IMR-90 (cell line): ENCODE measurements around the gene EXOC6B. TPM values are rescaled to one million over a fixed set of nuclear protein-coding genes. Genes with fewer than 3 reads are reported as not detected.

ENCODE experiments used
- ATAC-seq: fragments of 200-7000 bp; cut with Tn5 transposase; 2 replicates; pipeline ENCODE4 v1.9.1; 2020; ENCODE audit warnings: low read depth, mild to moderate bottlenecking, moderate library complexity
- BruUV-seq: library from RNA; stranded (reverse); fragments of 400-500 nt; replicated peaks from 2 replicates; lab custom pipeline; 2021; lab: Mats Ljungman, UMichigan
- CTCF ChIA-PET: fragments of 300-600 bp; formaldehyde crosslinking; extraction: SDS; loops from one replicate; lab custom pipeline; 2021; ENCODE audit warnings: antibody characterized with exemption; lab: Yijun Ruan, JAX
- POLR2A ChIA-PET: fragments of 300-600 bp; sonication (Branson Sonifier 250); formaldehyde crosslinking; loops from one replicate; lab custom pipeline; 2022; ENCODE audit warnings: antibody characterized with exemption; ENCODE audit not compliant: unreplicated experiment; lab: Charles Lee
- DNase-seq: peaks from one replicate; pipeline ENCODE4 v3.0.0; 2013
- H2AFZ ChIP-seq: replicated peaks from 2 replicates; pipeline ENCODE3; 2013; ENCODE audit warnings: low read length, mild to moderate bottlenecking; ENCODE audit not compliant: poor library complexity
- H2AK5ac ChIP-seq: 2 replicates; pipeline ENCODE4 v1.6.1; 2013; ENCODE audit warnings: low read depth, low read length, inconsistent platforms
- H2AK9ac ChIP-seq: replicated peaks from 2 replicates; pipeline ENCODE3; 2013; ENCODE audit warnings: mild to moderate bottlenecking, low read depth, low read length, moderate library complexity; ENCODE audit not compliant: poor library complexity
- H2BK120ac ChIP-seq: 2 replicates; pipeline ENCODE4 v1.6.1; 2013; ENCODE audit warnings: low read depth, low read length, inconsistent platforms
- H2BK15ac ChIP-seq: 3 replicates; pipeline ENCODE4 v1.6.1; 2013; ENCODE audit warnings: low read depth, low read length, inconsistent platforms
- H2BK20ac ChIP-seq: 2 replicates; pipeline ENCODE4 v1.6.1; 2013; ENCODE audit warnings: low read depth, mild to moderate bottlenecking, inconsistent platforms, low read length, moderate library complexity
- H2BK5ac ChIP-seq: 2 replicates; pipeline ENCODE4 v1.6.1; 2013; ENCODE audit warnings: mild to moderate bottlenecking, low read depth, low read length, inconsistent platforms; ENCODE audit not compliant: poor library complexity, severe bottlenecking
- H3K14ac ChIP-seq: replicated peaks from 2 replicates; pipeline ENCODE4 v1.6.1; 2013; ENCODE audit warnings: low read depth, low read length, inconsistent platforms
- H3K18ac ChIP-seq: 2 replicates; pipeline ENCODE4 v1.6.1; 2013; ENCODE audit warnings: low read depth, low read length, control low read depth
- H3K23ac ChIP-seq: 2 replicates; pipeline ENCODE4 v1.6.1; 2013; ENCODE audit warnings: low read depth, low read length, inconsistent platforms
- H3K27ac ChIP-seq: 2 replicates; pipeline ENCODE4 v1.5.1; 2013; ENCODE audit warnings: mild to moderate bottlenecking, control low read depth, low read length; ENCODE audit not compliant: insufficient read depth
- H3K27me3 ChIP-seq: 2 replicates; pipeline ENCODE4 v1.6.1; 2013; ENCODE audit warnings: low read length; ENCODE audit not compliant: control insufficient read depth, insufficient read depth
- H3K36me3 ChIP-seq: 2 replicates; pipeline ENCODE4 v1.6.1; 2013; ENCODE audit warnings: low read length, mixed read lengths; ENCODE audit not compliant: control insufficient read depth, insufficient read depth
- H3K4ac ChIP-seq: 2 replicates; pipeline ENCODE4 v1.6.1; 2013; ENCODE audit warnings: low read depth, low read length, inconsistent platforms
- H3K4me1 ChIP-seq: 2 replicates; pipeline ENCODE4 v1.6.1; 2013; ENCODE audit warnings: low read length, mixed read lengths; ENCODE audit not compliant: control insufficient read depth, insufficient read depth
- H3K4me2 ChIP-seq: 2 replicates; pipeline ENCODE4 v1.6.1; 2013; ENCODE audit warnings: low read depth, mild to moderate bottlenecking, control low read depth, low read length, moderate library complexity
- H3K4me3 ChIP-seq: 2 replicates; pipeline ENCODE4 v1.5.1; 2013; ENCODE audit warnings: low read depth, mild to moderate bottlenecking, control low read depth, low read length, moderate library complexity; ENCODE audit not compliant: insufficient read depth
- H3K56ac ChIP-seq: 2 replicates; pipeline ENCODE4 v1.6.1; 2013; ENCODE audit warnings: low read length, inconsistent platforms; ENCODE audit not compliant: insufficient read depth; ENCODE audit errors: extremely low read depth
- H3K79me1 ChIP-seq, 2 experiments: 2 replicates each; pipeline ENCODE4 v1.6.1; 2013; ENCODE audit warnings: low read length in 2 of 2, inconsistent platforms in 1 of 2, low read depth in 1 of 2
- H3K9ac ChIP-seq: 2 replicates; pipeline ENCODE4 v1.6.1; 2013; ENCODE audit warnings: low read depth, low read length, control low read depth
- H3K9me1 ChIP-seq: 2 replicates; pipeline ENCODE4 v1.6.1; 2013; ENCODE audit warnings: low read length, inconsistent platforms; ENCODE audit not compliant: insufficient read depth
- H3K9me3 ChIP-seq: 2 replicates; pipeline ENCODE4 v1.6.1; 2013; ENCODE audit warnings: low read length; ENCODE audit not compliant: control insufficient read depth, insufficient read depth
- H4K20me1 ChIP-seq: 2 replicates; pipeline ENCODE4 v1.6.1; 2013; ENCODE audit warnings: low read length, inconsistent platforms; ENCODE audit not compliant: insufficient read depth
- H4K5ac ChIP-seq: 2 replicates; pipeline ENCODE4 v1.6.1; 2013; ENCODE audit warnings: mild to moderate bottlenecking, low read depth, low read length, control low read depth
- H4K8ac ChIP-seq, 2 experiments: 2 replicates each; pipeline ENCODE4 v1.6.1; 2013; ENCODE audit warnings: low read depth in 2 of 2, low read length in 2 of 2, control low read depth in 1 of 2, inconsistent platforms in 1 of 2
- H4K91ac ChIP-seq: 2 replicates; pipeline ENCODE4 v1.6.1; 2013; ENCODE audit warnings: low read depth, low read length, inconsistent platforms; ENCODE audit not compliant: insufficient read depth
- BHLHE40 ChIP-seq: fragments of 150-350 bp; IDR thresholded peaks from 2 replicates; pipeline ENCODE4 v1.6.1; 2016; ENCODE audit warnings: mild to moderate bottlenecking, low read depth, low read length
- CEBPB ChIP-seq: IDR thresholded peaks from 2 replicates; pipeline ENCODE4 v1.6.1; 2012; ENCODE audit warnings: low read depth, low read length, improper control_type of control experiment
- CHD1 ChIP-seq: IDR thresholded peaks from 2 replicates; pipeline ENCODE4 v1.6.1; 2012; ENCODE audit warnings: low read depth, low read length, improper control_type of control experiment
- ELK1 ChIP-seq: fragments of 150-350 bp; IDR thresholded peaks from 2 replicates; pipeline ENCODE4 v1.6.1; 2016; ENCODE audit warnings: low read depth, mild to moderate bottlenecking, low read length, moderate library complexity, borderline replicate concordance
- MAFK ChIP-seq: IDR thresholded peaks from 2 replicates; pipeline ENCODE4 v1.6.1; 2012; ENCODE audit warnings: low read depth, low read length, improper control_type of control experiment
- MAZ ChIP-seq: IDR thresholded peaks from 2 replicates; pipeline ENCODE4 v1.6.1; 2012; ENCODE audit warnings: low read depth, mild to moderate bottlenecking, low read length, improper control_type of control experiment, moderate library complexity, borderline replicate concordance
- MXI1 ChIP-seq: IDR thresholded peaks from 2 replicates; pipeline ENCODE4 v1.6.1; 2012; ENCODE audit warnings: low read depth, mild to moderate bottlenecking, low read length, moderate library complexity, borderline replicate concordance
- NFE2L2 ChIP-seq: fragments of 150-350 bp; IDR thresholded peaks from 2 replicates; pipeline ENCODE4 v1.6.1; 2016; ENCODE audit warnings: low read depth, mild to moderate bottlenecking, low read length
- POLR2A ChIP-seq: IDR thresholded peaks from 2 replicates; pipeline ENCODE4 v1.6.1; 2012; ENCODE audit warnings: mild to moderate bottlenecking, low read depth, low read length
- RCOR1 ChIP-seq: IDR thresholded peaks from 2 replicates; pipeline ENCODE4 v1.6.1; 2012; ENCODE audit warnings: mild to moderate bottlenecking, low read length, improper control_type of control experiment; ENCODE audit not compliant: insufficient replicate concordance
- RFX5 ChIP-seq: IDR thresholded peaks from 2 replicates; pipeline ENCODE4 v1.8.0; 2012; ENCODE audit warnings: low read depth, mild to moderate bottlenecking, low read length, moderate library complexity
- SMC3 ChIP-seq: fragments of 150-350 bp; IDR thresholded peaks from 2 replicates; pipeline ENCODE4 v1.6.1; 2016; ENCODE audit warnings: low read depth, mild to moderate bottlenecking, antibody characterized with exemption, low read length, moderate library complexity
- dilution Hi-C: fragments of 300-500 bp; cut with HindIII; formaldehyde crosslinking; loops from one replicate; pipeline ENCODE4 v1.14.3; 2018; ENCODE audit warnings: low sequenced_read_pairs; ENCODE audit not compliant: unreplicated experiment
- in situ Hi-C: fragments of 300-500 bp; cut with MboI; formaldehyde crosslinking; loops from 3 replicates; pipeline ENCODE4 v1.14.3; 2019; ENCODE audit warnings: low sequenced_read_pairs, inconsistent platforms, mixed read lengths
- intact Hi-C: fragments of 100-400 bp; cut with micrococcal nuclease; formaldehyde crosslinking; loops from 2 replicates; pipeline ENCODE4 v1.10.0; 2022
- polyA plus RNA-seq, 3 experiments: library from polyadenylated mRNA; depleted of rRNA; stranded (reverse); fragments of >200 nt; gene quantifications; 2 replicates each; pipeline ENCODE4 v1.2.3, GENCODE V29; 2012; ENCODE audit warnings: low replicate concordance in 1 of 3
- total RNA-seq: library from RNA; depleted of rRNA; stranded (reverse); fragments of >200 nt; gene quantifications from 2 replicates; pipeline ENCODE4 v1.2.3, GENCODE V29; 2012

The EXOC6B gene
- total and polyA plus RNA-seq, 2 of the 4 experiments (the other 2 are of a cell fraction) = 10.2 to 29.4 TPM

- dilution Hi-C loops = no loop called here
- Histone ChIP-seq H3K4me3 (no peak overlapping the region), H3K56ac (no peak overlapping the region), H4K8ac (no peak overlapping the region), H3K27me3 (no peaks in the 10 kb centered on the region), H3K9me1 (peaks cover 10% of the 10 kb centered on the region; the same call in 1 of the 2 replicates), H3K4me1 (peaks cover 4% of the 10 kb centered on the region), H2AK5ac (no peak overlapping the region), H2BK5ac (no peak overlapping the region), H3K18ac (no peak overlapping the region), H3K9me3 (no peaks in the 10 kb centered on the region), H4K20me1 (peaks cover 20% of the 10 kb centered on the region), H3K9ac (no peak overlapping the region), H2BK15ac (no peak overlapping the region), H3K36me3 (no peaks in the 10 kb centered on the region; the same call in 1 of the 2 replicates), H2AK9ac (no peak overlapping the region), H2BK20ac (no peak overlapping the region), H3K23ac (no peak overlapping the region), H3K14ac (no peak overlapping the region), H4K5ac (no peak overlapping the region), H3K27ac (no peak overlapping the region), H3K4me2 (no peak overlapping the region), H3K79me1 (peaks cover 31 to 54% of the 10 kb centered on the region in 2 experiments), H2AFZ (no peak overlapping the region), H3K4ac (no peak overlapping the region), H2BK120ac (no peak overlapping the region), H4K91ac (no peak overlapping the region)
- in situ Hi-C loops = no loop called here
- DNase-seq (no peak), ATAC-seq (no peak)
- CTCF ChIA-PET = interaction anchor here (1.4 kb wide), 1 partner anchor 19 kb away, joined by 4 read pairs; no protein-coding TSS in a partner anchor
- TF ChIP-seq RCOR1 (no peak), MAZ (no peak), POLR2A (no peak), SMC3 (no peak), MAFK (no peak), CEBPB (no peak), ELK1 (no peak), RFX5 (no peak), NFE2L2 (no peak), BHLHE40 (no peak), CHD1 (no peak), MXI1 (no peak)
- intact Hi-C loops = no loop called here
- BruUV-seq = no TSS peak
- POLR2A ChIA-PET = no interaction called here
Observed at GRCh38 chr2:72819501-72819900, 6.3 kb downstream of the EXOC6B start.
